Measurements from ENCODE around the gene CCDC187.

CCDC187 gene

GRCh38 chr9:136311051-136312008 is 7.4 kb upstream of the CCDC187 start:
- no peak for DNase-seq (ENCODE audit: low read depth)

GRCh38 chr9:136310273-136311030 is 6.6 kb upstream of the CCDC187 start:
- DNase-seq (ENCODE audit: low read depth) = no peak

GRCh38 chr9:136309806-136310220 is 5.9 kb upstream of the CCDC187 start:
- DNase-seq (ENCODE audit: low read depth) = no peak

- DNase-seq (ENCODE audit: low read depth) = no peak
Observed at GRCh38 chr9:136309101-136309801, 5.4 kb upstream of the CCDC187 start.

GRCh38 chr9:136308702-136309053 is 4.8 kb upstream of the CCDC187 start:
- DNase-seq (ENCODE audit: low read depth) = no peak

GRCh38 chr9:136308006-136308701 is 4.3 kb upstream of the CCDC187 start:
- no peak for DNase-seq (ENCODE audit: low read depth)

GRCh38 chr9:136307215-136307750 is 3.4 kb upstream of the CCDC187 start:
- DNase-seq (ENCODE audit: low read depth) = no peak

GRCh38 chr9:136306211-136307208 is 2.6 kb upstream of the CCDC187 start:
- no peak for DNase-seq (ENCODE audit: low read depth)

- DNase-seq (ENCODE audit: low read depth) = no peak
Observed at GRCh38 chr9:136305804-136306203, 1.9 kb upstream of the CCDC187 start.

GRCh38 chr9:136304981-136305380 is 1.1 kb upstream of the CCDC187 start:
- no peak for DNase-seq (ENCODE audit: low read depth)

- DNase-seq (ENCODE audit: low read depth) = no peak
Observed at GRCh38 chr9:136304456-136304855, 562 bp upstream of the CCDC187 start.

- no peak for DNase-seq (ENCODE audit: low read depth)
Observed at GRCh38 chr9:136303066-136303824, 649 bp downstream of the CCDC187 start.

GRCh38 chr9:136302527-136302926 is 1.4 kb downstream of the CCDC187 start:
- DNase-seq (ENCODE audit: low read depth) = no peak

GRCh38 chr9:136300866-136301265 is 3.0 kb downstream of the CCDC187 start:
- DNase-seq (ENCODE audit: low read depth) = no peak

GRCh38 chr9:136300016-136300545 is 3.8 kb downstream of the CCDC187 start:
- DNase-seq (ENCODE audit: low read depth) = no peak

- DNase-seq (ENCODE audit: low read depth) = no peak
Observed at GRCh38 chr9:136299541-136299940, 4.4 kb downstream of the CCDC187 start.

- no peak for DNase-seq (ENCODE audit: low read depth)
Observed at GRCh38 chr9:136299116-136299515, 4.8 kb downstream of the CCDC187 start.

- no peak for DNase-seq (ENCODE audit: low read depth)
Observed at GRCh38 chr9:136297766-136298735, 5.8 kb downstream of the CCDC187 start.
